LNCAP (cell line): Measurements from ENCODE around the gene BAZ2B.

Experiments used
- TF ChIP-seq, protein P1 (sequence below): fragments of 450-650 bp; IDR thresholded peaks from 2 replicates; pipeline ENCODE4 v1.5.1; 2017; ENCODE audit warnings: mild to moderate bottlenecking

Gene BAZ2B

DNA sequence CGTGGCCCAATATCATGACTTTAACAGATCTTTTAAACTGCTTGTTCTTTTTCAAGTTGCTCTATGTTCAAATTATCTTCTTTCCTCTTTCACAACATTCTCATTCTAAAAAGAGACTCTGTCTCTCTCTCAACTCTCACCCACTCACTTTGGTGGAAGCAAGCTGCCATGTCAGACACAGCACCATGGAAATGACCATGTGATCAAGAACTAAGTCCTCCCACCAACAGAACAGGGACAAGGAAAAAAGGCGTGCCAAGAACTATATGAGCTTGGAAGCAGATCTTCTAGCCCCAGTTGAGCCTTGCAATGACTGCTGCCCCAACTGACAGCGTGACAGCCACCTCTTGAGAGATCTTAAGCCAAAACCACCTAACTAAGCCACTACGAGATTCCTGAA, 23.9 kb downstream of the BAZ2B start:
- TF ChIP-seq, protein P1, sequence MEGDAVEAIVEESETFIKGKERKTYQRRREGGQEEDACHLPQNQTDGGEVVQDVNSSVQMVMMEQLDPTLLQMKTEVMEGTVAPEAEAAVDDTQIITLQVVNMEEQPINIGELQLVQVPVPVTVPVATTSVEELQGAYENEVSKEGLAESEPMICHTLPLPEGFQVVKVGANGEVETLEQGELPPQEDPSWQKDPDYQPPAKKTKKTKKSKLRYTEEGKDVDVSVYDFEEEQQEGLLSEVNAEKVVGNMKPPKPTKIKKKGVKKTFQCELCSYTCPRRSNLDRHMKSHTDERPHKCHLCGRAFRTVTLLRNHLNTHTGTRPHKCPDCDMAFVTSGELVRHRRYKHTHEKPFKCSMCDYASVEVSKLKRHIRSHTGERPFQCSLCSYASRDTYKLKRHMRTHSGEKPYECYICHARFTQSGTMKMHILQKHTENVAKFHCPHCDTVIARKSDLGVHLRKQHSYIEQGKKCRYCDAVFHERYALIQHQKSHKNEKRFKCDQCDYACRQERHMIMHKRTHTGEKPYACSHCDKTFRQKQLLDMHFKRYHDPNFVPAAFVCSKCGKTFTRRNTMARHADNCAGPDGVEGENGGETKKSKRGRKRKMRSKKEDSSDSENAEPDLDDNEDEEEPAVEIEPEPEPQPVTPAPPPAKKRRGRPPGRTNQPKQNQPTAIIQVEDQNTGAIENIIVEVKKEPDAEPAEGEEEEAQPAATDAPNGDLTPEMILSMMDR, result no peak

DNA sequence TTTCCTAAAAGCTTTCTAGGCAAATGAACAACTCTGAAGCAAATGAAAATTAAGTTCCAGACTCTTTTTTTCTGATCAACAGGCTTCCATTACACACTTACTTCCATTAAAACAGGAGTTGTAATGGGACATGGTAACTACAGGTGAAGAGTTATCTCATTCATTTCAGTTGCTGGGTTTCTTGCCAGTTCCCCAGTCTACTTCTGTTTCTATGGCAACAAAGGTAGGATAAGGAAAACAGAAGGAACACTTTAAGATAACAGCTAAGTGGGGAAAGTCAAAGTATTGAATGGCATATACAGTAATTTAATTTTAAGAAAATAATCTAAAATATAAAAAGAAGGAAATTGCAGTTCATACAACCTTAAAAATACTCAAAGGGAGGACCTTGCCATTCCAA, 25.1 kb downstream of the BAZ2B start:
- TF ChIP-seq, protein P1, result no peak

DNA sequence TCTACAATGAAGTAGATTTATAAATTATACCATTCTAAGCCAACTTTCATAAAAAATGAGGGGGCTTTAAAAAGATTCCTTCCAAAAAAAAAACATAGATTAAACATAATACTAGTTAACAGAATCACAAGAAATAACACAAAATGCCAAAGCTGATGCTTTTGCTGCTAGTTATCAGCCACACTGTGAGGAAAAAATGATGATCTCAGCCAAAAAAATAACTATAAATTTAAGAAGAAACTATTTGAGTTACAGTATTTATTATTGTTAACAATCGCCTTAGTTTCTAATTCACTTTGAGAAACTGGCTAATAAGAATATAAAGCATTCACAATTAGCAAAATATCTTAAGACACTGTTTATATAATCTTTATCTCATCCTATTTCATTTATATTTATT, 27.1 kb downstream of the BAZ2B start:
- TF ChIP-seq, protein P1, result no peak

DNA sequence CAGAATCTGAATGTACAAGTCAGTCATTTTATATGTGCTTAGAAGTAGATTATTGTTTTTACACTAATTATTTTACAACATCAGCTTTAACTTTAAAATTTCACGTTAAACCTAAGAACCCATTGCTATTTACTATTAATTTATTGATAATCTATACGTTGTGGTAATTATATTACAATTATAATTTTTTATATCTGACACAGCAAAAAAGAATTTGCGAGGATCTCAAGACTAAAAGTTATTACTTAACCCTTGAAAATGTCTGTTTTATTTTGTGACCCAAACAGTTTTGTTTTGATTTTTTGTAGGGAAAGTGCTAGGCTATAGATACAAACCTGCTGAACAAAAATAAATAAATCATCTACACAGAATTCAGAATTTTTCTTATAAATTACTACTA, 30.3 kb downstream of the BAZ2B start:
- TF ChIP-seq, protein P1, result no peak

DNA sequence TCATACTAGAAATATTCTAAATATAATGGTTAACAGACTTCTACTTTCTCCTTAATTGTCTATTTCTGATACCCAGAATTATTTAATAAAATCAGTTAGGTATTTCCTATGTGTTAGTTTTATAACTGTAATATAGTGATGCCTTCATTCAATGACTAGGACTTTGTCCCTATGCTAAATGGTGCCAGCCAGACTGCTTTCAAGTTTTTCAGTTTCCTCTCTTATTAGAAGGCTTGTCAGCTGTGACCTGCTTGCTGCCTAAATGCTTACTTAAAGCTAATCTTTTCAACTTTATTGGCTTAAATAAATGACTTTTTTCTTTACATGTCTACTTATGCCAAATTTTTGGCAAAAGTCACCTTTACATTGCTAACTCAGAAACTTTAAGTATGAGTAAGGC, 30.7 kb downstream of the BAZ2B start:
- TF ChIP-seq, protein P1, result no peak

DNA sequence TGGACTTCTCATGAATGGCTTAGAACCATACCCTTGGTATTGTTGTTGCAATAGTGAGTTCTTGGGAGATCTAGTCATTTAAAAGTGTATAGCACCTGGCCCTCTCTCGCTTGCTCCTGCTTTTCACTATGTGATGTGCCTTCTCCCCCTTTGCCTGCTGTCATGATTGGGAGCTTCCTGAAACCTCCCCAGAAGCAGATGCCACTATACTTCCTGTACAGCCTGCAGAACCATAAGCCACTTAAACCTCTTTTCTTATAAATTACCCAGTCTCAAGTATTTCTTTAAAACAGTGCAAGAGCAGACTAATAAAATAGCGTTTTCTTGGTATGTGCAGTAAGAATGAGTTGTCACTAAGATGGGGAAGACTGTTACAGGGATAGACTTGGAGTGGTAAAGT, 31.6 kb downstream of the BAZ2B start:
- TF ChIP-seq, protein P1, result no peak

DNA sequence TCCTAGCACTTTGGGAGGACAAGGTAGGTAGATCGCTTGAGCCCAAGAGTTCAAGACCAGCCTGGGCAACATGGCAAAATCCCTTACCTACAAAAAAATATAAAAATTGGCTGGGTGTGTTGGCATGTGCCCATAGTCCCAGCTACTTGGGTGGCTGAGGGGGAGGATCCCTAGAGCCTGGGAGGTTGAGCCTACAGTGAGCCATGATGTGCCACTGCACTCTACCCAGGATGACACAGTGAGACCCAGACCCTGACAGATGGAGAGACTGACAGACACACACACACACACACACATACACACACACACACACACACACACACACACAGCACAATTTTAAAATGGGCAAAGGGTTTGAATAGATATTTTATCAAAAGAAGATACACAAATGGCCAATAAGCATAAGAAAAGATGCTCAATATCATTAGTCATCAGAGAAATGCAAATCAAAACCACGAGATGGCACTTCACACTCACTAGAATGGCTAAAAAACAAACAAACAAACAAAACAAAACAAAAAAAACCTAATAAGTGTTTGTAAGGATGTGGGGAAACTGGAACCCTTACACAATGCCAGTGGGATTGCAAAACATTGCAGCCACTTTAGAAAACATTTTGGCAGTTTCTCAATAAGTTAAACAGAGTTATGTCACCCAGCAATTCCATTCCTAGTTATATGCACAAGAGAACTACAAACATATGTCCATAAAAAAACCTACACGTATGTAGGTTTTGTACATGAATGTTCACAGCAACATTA, 42.3 kb downstream of the BAZ2B start:
- TF ChIP-seq, protein P1, result no peak

DNA sequence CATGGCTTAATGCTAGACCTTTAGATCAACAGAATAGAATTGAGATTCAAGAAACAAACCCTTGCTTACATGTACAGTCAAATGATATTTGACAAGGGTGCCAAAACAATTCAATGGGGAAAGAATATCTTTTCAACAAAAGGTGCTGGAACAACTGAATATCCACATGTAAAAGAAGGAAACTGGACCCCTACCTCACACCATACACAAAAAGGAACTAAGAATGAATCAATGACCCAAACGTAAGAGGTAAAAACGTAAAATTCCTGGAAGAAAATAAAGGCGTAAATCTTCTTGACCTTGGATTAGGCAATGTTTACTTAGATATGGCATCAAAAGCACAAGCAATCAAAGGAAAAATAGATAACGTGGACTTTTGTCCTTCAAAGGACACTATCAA, 43.1 kb downstream of the BAZ2B start:
- TF ChIP-seq, protein P1, result no peak
